GM19463 (cell line): Measurements from ENCODE around the gene RIPK1.
"Not testable (repeated sequence)": the region's sequence is repeated elsewhere in the genome, so short reads cannot be mapped to it uniquely, and the experiment has no call there.

ENCODE experiments used
- ATAC-seq: cut with Tn5 transposase; IDR thresholded peaks from one replicate; pipeline ENCODE4 v1.9.1; 2021; ENCODE audit warnings: mild to moderate bottlenecking, moderate library complexity; ENCODE audit not compliant: unreplicated experiment

Gene RIPK1

DNA sequence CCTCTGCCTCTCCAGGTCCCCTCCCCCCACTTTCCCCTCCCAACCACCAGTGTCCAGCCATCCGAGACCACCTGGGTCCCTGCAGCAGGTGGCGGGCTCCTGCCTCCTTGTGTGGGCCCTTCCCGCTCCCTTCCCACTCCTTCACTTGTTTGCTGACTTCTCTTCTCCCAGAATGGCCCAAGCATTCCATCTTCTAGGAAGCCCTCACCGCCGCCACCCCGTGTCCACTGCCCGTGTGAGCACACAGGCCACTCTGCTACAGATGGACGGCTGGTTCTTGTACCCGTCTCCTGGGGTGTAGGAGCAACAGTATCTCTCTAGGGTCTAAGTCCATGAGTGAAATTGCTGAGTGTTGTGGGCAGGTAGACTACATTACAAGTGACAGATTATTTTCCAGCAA, 65.2 kb downstream of the RIPK1 start:
- no peak for ATAC-seq

GRCh38 chr6:3135668-3136291, 67.5 kb downstream of the RIPK1 start:
- no peak for ATAC-seq

DNA sequence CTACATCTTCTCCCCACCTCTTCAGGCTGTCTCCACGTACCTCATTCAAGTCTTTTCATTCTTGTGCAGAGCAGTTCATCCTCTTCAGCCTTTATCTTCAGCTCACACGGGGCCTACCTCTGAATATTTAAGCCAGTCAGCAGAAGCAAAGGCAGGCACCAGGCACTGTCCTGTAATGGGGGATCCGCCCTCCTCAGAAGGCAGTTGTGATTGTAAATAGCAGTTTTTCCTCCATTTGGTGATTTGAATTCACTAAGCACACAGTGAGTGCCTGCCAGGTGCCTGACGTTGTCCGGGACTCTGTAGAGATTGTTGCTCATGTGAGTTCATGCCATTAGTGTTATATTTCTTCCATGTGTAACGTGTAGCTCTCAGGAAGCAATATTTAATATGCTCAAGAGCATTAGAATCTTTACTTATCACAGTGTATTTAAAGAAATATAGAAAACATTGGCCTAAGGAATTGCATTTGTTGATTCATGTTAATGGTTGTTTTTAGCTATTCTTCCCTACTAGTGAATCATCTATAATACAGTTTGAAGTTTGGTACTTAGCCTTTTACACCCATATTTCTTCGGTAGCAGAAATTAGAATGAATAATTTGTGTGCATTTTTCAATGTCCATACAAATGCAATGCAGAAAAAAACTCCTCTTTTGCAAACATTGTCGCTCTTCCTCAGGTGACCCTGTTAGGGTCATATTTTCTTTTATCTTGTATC, 68.2 kb downstream of the RIPK1 start:
- ATAC-seq = no peak

- no peak for ATAC-seq
Measured at GRCh38 chr6:3137057-3137777, 68.9 kb downstream of the RIPK1 start.

GRCh38 chr6:3137873-3138272, 69.6 kb downstream of the RIPK1 start:
- not testable (repeated sequence) for ATAC-seq

DNA sequence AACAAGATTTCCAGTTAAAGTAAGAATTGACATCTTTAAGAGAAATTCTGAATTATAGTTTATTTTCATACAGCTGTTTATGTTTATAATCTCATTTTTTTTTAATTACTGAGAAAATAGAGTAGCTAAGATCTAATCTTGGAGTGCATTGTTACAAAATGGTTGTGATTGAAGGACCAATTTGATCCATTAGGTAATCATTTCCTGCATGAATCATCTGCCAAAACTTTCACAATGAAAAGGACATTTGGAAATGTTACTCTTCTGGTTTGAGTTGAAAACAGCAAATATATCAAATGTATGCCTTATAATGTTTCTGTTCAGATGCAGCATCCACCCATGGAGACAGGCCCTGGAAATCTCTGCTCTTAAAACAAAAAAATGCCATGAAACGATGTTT, 70.0 kb downstream of the RIPK1 start:
- no peak for ATAC-seq

- ATAC-seq = peak; percentile 74
Measured at GRCh38 chr6:3139090-3139903, 71.0 kb downstream of the RIPK1 start.

DNA sequence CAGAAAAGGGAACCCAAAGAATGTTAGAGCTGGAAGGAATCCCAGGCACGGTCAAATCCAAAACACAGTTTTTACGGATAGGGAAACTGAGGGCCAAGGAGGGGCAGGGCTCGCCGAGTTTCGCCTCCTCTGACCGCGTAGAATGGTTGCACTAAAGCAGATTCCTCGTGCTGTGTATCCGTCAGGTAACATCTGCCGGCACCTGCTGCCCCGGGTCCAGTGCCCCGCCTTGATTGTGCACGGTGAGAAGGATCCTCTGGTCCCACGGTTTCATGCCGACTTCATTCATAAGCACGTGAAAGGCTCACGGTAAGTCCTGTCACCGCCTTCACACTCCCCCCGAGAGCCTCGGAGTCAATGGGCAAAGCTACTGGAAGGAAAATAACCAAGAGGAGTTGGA, 71.9 kb downstream of the RIPK1 start:
- ATAC-seq = no peak

DNA sequence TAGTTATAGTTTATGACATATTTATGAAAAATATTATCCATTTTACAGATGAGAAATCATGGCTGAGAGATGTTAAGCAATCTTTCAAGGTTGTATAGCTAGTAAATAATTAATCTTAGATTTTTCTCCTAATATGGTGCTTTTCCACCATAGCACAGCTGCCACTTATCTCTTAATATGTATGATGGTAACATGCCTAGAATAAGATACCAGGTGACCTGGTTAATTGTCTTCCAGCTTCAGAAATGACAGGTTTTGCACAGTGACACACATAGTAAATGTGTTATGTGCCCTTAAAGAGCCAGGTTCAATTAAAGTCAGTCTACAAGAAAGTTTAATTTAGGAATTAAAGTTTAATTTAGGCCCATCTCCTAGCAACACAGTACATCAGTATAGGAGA, 74.2 kb downstream of the RIPK1 start:
- ATAC-seq = no peak

DNA sequence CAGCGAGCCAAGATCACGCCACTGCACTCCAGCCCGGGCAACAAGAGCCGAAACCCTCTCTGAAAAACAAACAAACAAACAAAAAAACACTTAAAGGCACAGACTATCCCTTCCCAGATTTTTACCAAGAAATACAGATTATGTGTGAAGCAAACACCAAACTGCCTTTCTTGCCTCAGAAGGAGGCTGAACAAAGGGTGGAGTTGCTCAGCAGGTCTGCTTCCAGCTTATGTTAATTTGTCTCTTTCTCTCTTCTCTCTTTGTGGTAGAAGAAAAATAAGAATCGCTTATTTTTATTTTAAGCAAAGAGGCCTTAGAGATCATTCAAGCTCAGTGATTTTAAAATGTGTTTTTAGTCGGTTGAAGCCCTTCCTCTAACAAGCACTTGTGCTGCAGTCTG, 74.9 kb downstream of the RIPK1 start:
- ATAC-seq = no peak

- no peak for ATAC-seq
Measured at GRCh38 chr6:3144571-3144970, 76.3 kb downstream of the RIPK1 start.

DNA sequence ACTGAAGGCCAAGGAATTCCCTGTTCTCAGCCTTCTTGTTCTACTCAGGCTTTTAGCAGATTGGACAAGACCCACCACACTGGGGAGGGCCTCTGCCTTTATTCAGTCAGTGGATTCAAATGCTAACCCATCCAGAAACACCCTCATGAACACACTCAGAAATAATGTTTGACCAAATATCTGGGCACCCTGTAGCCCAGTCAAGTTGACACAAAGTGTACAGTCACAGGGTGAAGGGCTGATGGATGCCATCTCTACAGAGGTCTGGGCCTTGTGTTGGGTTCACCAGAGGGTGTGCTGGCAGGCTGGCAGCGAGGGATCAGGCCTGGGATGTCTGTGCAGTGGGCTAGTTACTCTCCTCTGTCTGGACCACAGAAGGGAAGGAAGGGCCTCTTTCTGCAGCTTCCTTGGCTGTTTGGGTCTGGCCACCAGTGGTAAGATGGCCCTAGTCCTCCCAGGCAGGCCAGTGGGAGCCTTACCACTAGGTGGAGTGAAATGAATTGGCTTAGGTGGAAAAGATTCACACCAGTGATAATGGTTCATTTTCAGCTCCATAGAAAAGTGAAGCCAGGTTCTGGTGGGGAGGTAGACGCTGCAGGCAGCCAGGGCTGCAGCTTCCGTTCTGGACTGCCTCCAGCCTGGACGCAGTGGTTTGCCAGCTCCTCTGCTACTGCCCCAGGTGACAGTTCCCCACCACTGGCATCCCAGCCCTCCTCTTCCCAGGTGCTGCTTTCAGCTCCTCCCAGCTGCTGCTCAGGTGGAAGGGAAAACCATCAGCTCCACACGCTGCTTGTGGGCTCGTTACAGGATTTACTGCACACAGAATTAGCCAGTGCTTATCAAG, 79.8 kb downstream of the RIPK1 start:
- ATAC-seq = no peak

DNA sequence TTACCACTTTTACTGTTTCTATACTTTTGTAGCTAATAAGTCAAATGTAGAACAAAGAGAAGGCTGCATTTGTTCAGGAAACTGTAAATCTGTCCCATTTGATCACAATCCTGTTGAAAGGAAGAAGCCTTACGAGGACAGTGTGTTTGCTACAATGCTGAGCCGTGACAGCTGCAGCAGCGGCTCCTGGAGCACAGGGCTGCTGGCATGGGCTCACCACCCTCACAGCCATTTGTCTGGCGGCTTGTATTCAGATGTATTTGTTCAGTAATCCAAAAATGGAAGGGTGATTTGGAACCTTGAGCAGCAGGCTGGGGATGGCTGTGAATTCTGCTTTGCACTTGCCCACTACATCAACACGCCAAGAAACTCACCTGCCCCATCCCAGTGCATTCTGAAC, 83.4 kb downstream of the RIPK1 start:
- no peak for ATAC-seq

DNA sequence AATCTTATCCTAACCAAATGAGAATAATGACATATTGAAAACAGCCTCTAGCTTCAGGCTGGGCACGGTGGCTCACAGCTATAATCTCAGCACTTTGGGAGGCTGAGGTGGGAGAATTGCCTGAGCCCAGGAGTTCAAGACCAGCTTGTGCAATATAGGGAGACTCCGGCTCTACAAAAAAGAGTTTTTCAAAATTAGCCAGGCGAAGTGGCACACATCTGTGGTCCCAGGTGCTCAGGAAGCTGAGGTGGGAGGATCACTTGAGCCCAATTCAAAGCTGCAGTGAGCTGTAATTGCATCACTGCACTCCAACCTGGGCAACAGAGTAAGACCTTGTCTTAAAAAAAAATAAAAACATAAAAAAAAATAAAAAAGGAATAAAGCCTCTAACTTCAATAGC, 84.4 kb downstream of the RIPK1 start:
- no peak for ATAC-seq

- not testable (repeated sequence) for ATAC-seq
Measured at GRCh38 chr6:3155416-3155815, 87.1 kb downstream of the RIPK1 start.

DNA sequence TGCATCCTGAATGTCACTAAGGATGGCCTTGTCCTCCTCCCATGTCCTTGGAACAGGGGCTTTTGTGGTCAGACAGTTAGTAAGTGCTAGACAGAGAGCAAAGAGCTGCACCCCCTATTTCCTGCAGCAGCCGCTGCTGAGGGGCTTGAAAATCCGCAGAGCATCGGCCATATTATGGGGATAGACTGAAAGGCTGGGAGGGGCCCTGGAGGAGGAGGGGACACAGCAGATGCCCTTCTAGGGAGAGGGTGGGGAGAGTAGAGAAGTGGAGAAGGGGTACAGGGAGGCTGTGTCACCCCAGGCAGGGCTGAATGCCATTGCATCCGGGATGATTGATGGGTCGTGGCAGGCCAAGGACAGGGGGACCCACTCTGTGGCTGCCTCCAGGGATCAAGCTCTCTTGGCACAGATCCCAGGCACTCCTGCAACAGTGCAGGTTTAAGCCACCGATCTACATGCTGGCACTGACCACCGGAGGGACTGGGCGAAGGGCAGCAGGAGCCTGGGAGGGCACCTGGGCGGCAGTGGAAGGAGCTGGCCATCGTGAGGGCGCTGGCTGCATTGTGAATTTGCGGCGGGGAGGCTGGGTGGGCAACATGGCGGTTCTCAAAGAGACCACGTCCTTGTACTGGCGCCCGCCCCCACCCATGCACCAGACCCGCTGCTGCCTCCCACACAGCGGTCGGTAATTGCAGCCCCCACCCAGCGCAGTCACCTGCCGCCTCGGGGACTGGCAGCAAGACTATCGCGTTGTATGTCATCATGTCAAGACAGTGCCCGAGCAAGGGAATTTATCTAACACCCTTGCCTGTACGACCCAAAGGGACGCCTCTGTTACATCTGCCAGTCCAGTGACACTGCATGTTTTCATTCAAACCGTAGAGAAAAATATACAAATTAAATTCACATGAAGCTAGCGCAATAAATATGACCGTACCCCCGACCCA, 88.2 kb downstream of the RIPK1 start:
- ATAC-seq = not testable (repeated sequence)

DNA sequence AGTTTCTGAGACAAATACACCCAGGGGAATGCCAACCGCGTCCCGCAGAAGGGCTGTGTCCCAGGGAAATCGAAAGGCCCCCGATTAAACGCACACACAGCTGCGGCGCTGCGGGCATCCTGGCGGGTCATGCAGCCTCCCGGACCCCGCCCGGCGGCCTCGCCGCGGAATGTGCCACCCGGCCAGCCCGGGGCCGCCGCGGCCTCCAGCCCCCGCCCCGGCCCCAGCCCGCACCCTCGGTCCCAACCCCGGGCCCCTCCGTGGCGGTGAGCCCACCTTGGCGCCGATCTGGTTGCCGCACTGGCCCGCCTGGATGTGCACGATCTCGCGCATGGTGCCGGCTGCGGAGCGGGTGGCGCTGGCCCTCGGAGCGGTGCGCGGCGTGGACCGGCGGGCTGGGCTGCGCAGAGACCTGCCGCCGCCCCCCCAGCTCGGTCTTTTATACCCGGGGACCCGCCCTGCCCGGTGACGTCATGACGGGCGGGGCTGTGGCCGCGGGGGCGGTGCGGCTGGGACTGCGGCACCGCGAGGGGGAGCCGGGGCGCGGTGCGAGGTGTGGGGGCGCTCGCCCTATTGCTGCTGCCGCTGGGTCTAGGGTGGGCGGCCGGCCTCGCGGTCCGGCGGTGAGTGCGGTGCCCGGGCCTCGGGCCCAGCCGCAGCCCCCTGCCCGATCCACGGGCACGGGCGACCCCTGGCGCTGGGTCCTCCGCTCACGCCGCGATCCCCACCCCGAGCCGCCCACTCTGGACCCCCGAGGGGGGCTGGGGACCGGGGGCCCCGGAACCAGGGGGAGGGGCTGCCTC, 89.0 kb downstream of the RIPK1 start, which contains the start of gene TUBB2A:
Gene TUBB2A (minus strand): TSS at position 414 of the 803 bp plus-strand sequence. CDS start 81 bp downstream, at position 333.
- ATAC-seq = peak; percentile 89
